Stimulated activated CD4-positive, alpha-beta T cell treated with anti-CD3 and anti-CD28 coated beads, Interleukin-1b, Interleukin-23, amount 100 ng/mL, for 48 hours (primary cell): Measurements from ENCODE around the gene GRIK4.
"Not testable (repeated sequence)": the region's sequence is repeated elsewhere in the genome, so short reads cannot be mapped to it uniquely, and the experiment has no call there.

Source experiments
- DNase-seq: peaks from one replicate; pipeline ENCODE4 v3.0.0-alpha.2; 2020

GRIK4 gene

GRCh38 chr11:120578596-120579154, 67.1 kb downstream of the GRIK4 start:
- DNase-seq: no peak

GRCh38 chr11:120579611-120580031, 68.1 kb downstream of the GRIK4 start:
- no peak for DNase-seq

GRCh38 chr11:120581313-120581712, 69.8 kb downstream of the GRIK4 start:
- no peak for DNase-seq

GRCh38 chr11:120582535-120582934, 71.0 kb downstream of the GRIK4 start:
- DNase-seq: not testable (repeated sequence)

GRCh38 chr11:120586072-120586471, 74.5 kb downstream of the GRIK4 start:
- DNase-seq: no peak

GRCh38 chr11:120586728-120587127, 75.2 kb downstream of the GRIK4 start:
- DNase-seq: no peak

- DNase-seq: no peak
Observed at GRCh38 chr11:120587299-120587698, 75.8 kb downstream of the GRIK4 start.

- DNase-seq: no peak
Observed at GRCh38 chr11:120589376-120589775, 77.8 kb downstream of the GRIK4 start.

GRCh38 chr11:120590472-120590871, 78.9 kb downstream of the GRIK4 start:
- DNase-seq: no peak

GRCh38 chr11:120594746-120595145, 83.2 kb downstream of the GRIK4 start:
- DNase-seq: no peak

GRCh38 chr11:120595557-120595956, 84.0 kb downstream of the GRIK4 start:
- no peak for DNase-seq

GRCh38 chr11:120597250-120598215, 86.0 kb downstream of the GRIK4 start:
- no peak for DNase-seq

GRCh38 chr11:120598517-120599257, 87.1 kb downstream of the GRIK4 start:
- DNase-seq: no peak

- DNase-seq: no peak
Observed at GRCh38 chr11:120599816-120600420, 88.4 kb downstream of the GRIK4 start.

- no peak for DNase-seq
Observed at GRCh38 chr11:120601536-120601935, 90.0 kb downstream of the GRIK4 start.

GRCh38 chr11:120603071-120603470, 91.5 kb downstream of the GRIK4 start:
- DNase-seq: no peak

GRCh38 chr11:120605469-120605868, 93.9 kb downstream of the GRIK4 start:
- DNase-seq: no peak

- no peak for DNase-seq
Observed at GRCh38 chr11:120606211-120607010, 94.9 kb downstream of the GRIK4 start.

- no peak for DNase-seq
Observed at GRCh38 chr11:120608061-120608460, 96.5 kb downstream of the GRIK4 start.

- DNase-seq: no peak
Observed at GRCh38 chr11:120608760-120609211, 97.2 kb downstream of the GRIK4 start.

- DNase-seq: no peak
Observed at GRCh38 chr11:120610111-120610510, 98.6 kb downstream of the GRIK4 start.

- DNase-seq: no peak
Observed at GRCh38 chr11:120611581-120611980, 100.0 kb downstream of the GRIK4 start.
